OCI-LY3 (cell line): ENCODE results near the gene MAGEA8.

Experiments
- EZH2phosphoT487 ChIP-seq: fragments of 200-600 bp; shearing (Covaris generic); IDR thresholded peaks from 2 replicates; pipeline ENCODE4 v1.6.1; 2018; ENCODE audit warnings: antibody characterized with exemption, mixed run types, low read depth
- TF ChIP-seq, protein P1 (sequence below): fragments of 200-600, 300-600 bp; sonication (generic); IDR thresholded peaks from 2 replicates; pipeline ENCODE4 v1.5.1; 2014; ENCODE audit warnings: antibody characterized with exemption, low read length, low read depth

DNA sequence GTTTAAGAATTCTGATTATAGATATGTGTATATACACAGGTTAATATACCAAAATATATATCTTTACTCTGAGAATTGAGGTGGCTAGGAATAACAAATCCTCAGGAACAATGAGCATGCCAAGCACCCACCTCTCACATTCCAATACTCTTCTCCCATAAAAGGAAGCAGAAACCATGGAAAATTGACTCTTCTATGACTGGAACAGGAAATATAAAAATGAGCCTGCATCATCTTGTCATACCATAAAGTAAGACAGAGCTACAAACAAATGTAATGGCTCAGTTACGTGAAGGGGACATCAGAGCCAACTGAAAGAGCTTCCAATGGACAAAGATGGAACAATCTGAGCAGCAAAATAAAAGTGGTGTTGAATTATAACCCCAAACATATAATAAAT, 3.8 kb upstream of the MAGEA8 start:
- TF ChIP-seq, protein P1, sequence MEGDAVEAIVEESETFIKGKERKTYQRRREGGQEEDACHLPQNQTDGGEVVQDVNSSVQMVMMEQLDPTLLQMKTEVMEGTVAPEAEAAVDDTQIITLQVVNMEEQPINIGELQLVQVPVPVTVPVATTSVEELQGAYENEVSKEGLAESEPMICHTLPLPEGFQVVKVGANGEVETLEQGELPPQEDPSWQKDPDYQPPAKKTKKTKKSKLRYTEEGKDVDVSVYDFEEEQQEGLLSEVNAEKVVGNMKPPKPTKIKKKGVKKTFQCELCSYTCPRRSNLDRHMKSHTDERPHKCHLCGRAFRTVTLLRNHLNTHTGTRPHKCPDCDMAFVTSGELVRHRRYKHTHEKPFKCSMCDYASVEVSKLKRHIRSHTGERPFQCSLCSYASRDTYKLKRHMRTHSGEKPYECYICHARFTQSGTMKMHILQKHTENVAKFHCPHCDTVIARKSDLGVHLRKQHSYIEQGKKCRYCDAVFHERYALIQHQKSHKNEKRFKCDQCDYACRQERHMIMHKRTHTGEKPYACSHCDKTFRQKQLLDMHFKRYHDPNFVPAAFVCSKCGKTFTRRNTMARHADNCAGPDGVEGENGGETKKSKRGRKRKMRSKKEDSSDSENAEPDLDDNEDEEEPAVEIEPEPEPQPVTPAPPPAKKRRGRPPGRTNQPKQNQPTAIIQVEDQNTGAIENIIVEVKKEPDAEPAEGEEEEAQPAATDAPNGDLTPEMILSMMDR: no peak
- TF ChIP-seq EZH2phosphoT487: no peak
